ENCODE results near the gene SORCS1. TPM values are rescaled to one million over a fixed set of nuclear protein-coding genes. Genes with fewer than 3 reads are reported as not detected.

Gene SORCS1
- total RNA-seq, 1 experiment from 2014 or later: 48.9 TPM

GRCh38 chr10:107085665-107086525 is 78.6 kb downstream of the SORCS1 start:
- no peak overlapping the region for H3K27ac ChIP-seq
- H3K4me1 ChIP-seq: peaks cover 34% of the 10 kb centered on the region
- no peak for DNase-seq
- no peaks in the 10 kb centered on the region for H3K36me3 ChIP-seq
- H3K4me3 ChIP-seq: no peak overlapping the region
- H3K9me3 ChIP-seq (replicated peaks): no peaks in the 10 kb centered on the region
- H3K27me3 ChIP-seq: no peaks in the 10 kb centered on the region

- Histone ChIP-seq H3K36me3 (no peaks in the 10 kb centered on the region), H3K4me3 (no peak overlapping the region), H3K27ac (no peak overlapping the region), H3K9me3 (replicated peaks) (no peaks in the 10 kb centered on the region), H3K27me3 (no peaks in the 10 kb centered on the region), H3K4me1 (peaks cover 10% of the 10 kb centered on the region)
- DNase-seq: no peak
Measured at GRCh38 chr10:107083388-107084009, 81.0 kb downstream of the SORCS1 start.

- no peak overlapping the region for H3K4me3 ChIP-seq
- H3K4me1 ChIP-seq: peaks cover 6% of the 10 kb centered on the region; the same call in 1 of the 2 replicates
- no peak overlapping the region for H3K27ac ChIP-seq
- DNase-seq: peak in 1 of 2 experiments; percentile 39
- H3K9me3 ChIP-seq (replicated peaks): no peaks in the 10 kb centered on the region
- no peaks in the 10 kb centered on the region for H3K27me3 ChIP-seq
- no peaks in the 10 kb centered on the region for H3K36me3 ChIP-seq
Measured at GRCh38 chr10:107081644-107082043, 82.9 kb downstream of the SORCS1 start.

GRCh38 chr10:107075117-107075516 is 89.4 kb downstream of the SORCS1 start:
- no peaks in the 10 kb centered on the region for H3K9me3 ChIP-seq (replicated peaks)
- no peaks in the 10 kb centered on the region for H3K27me3 ChIP-seq
- peaks cover 5% of the 10 kb centered on the region for H3K4me1 ChIP-seq
- no peak for DNase-seq
- H3K27ac ChIP-seq: no peak overlapping the region
- no peaks in the 10 kb centered on the region for H3K36me3 ChIP-seq
- H3K4me3 ChIP-seq: no peak overlapping the region

- Histone ChIP-seq H3K9me3 (replicated peaks) (no peaks in the 10 kb centered on the region), H3K27ac (no peak overlapping the region)
Measured at GRCh38 chr10:107072786-107073185, 91.7 kb downstream of the SORCS1 start.

GRCh38 chr10:107072028-107072427 is 92.5 kb downstream of the SORCS1 start:
- no peaks in the 10 kb centered on the region for H3K36me3 ChIP-seq
- no peaks in the 10 kb centered on the region for H3K27me3 ChIP-seq

More at GRCh38 chr10:107072786-107073185, 91.7 kb downstream of the SORCS1 start:
- Histone ChIP-seq H3K4me3 (no peak overlapping the region), H3K27me3 (no peaks in the 10 kb centered on the region), H3K4me1 (peaks cover 5% of the 10 kb centered on the region), H3K36me3 (no peaks in the 10 kb centered on the region)
- DNase-seq: no peak

GRCh38 chr10:107071301-107071700 is 93.2 kb downstream of the SORCS1 start:
- Histone ChIP-seq H3K4me1 (peaks cover 5% of the 10 kb centered on the region), H3K36me3 (no peaks in the 10 kb centered on the region), H3K4me3 (no peak overlapping the region), H3K9me3 (replicated peaks) (no peaks in the 10 kb centered on the region), H3K27me3 (no peaks in the 10 kb centered on the region), H3K27ac (no peak overlapping the region)
- peak in 1 of 2 experiments; percentile 27 for DNase-seq

More at GRCh38 chr10:107072028-107072427, 92.5 kb downstream of the SORCS1 start:
- DNase-seq: no peak
- peaks cover 5% of the 10 kb centered on the region for H3K4me1 ChIP-seq
- no peak overlapping the region for H3K27ac ChIP-seq
- no peaks in the 10 kb centered on the region for H3K9me3 ChIP-seq (replicated peaks)
- H3K4me3 ChIP-seq: no peak overlapping the region

- Histone ChIP-seq H3K36me3 (no peaks in the 10 kb centered on the region), H3K4me1 (peaks cover 5% of the 10 kb centered on the region), H3K4me3 (no peak overlapping the region), H3K9me3 (replicated peaks) (no peaks in the 10 kb centered on the region), H3K27ac (no peak overlapping the region), H3K27me3 (no peaks in the 10 kb centered on the region)
- no peak for DNase-seq
Measured at GRCh38 chr10:107067843-107068242, 96.7 kb downstream of the SORCS1 start.

- Histone ChIP-seq H3K4me1 (no peaks in the 10 kb centered on the region), H3K9me3 (replicated peaks) (no peaks in the 10 kb centered on the region), H3K36me3 (no peaks in the 10 kb centered on the region), H3K27ac (no peak overlapping the region), H3K4me3 (no peak overlapping the region), H3K27me3 (no peaks in the 10 kb centered on the region)
- DNase-seq: no peak
Measured at GRCh38 chr10:107064075-107064474, 100.4 kb downstream of the SORCS1 start.

- Histone ChIP-seq H3K36me3 (no peaks in the 10 kb centered on the region), H3K4me1 (no peaks in the 10 kb centered on the region), H3K9me3 (replicated peaks) (no peaks in the 10 kb centered on the region), H3K4me3 (no peak overlapping the region), H3K27me3 (no peaks in the 10 kb centered on the region), H3K27ac (no peak overlapping the region)
- DNase-seq: no peak
Measured at GRCh38 chr10:107059872-107060271, 104.6 kb downstream of the SORCS1 start.

GRCh38 chr10:107059068-107059804 is 105.3 kb downstream of the SORCS1 start:
- no peaks in the 10 kb centered on the region for H3K27me3 ChIP-seq
- H3K36me3 ChIP-seq: no peaks in the 10 kb centered on the region
- H3K9me3 ChIP-seq (replicated peaks): no peaks in the 10 kb centered on the region
- no peak for DNase-seq
- H3K4me1 ChIP-seq: no peaks in the 10 kb centered on the region
- H3K4me3 ChIP-seq: no peak overlapping the region
- no peak overlapping the region for H3K27ac ChIP-seq

- H3K4me3 ChIP-seq: no peak overlapping the region
- H3K27me3 ChIP-seq: no peaks in the 10 kb centered on the region
- no peak overlapping the region for H3K27ac ChIP-seq
- no peaks in the 10 kb centered on the region for H3K9me3 ChIP-seq (replicated peaks)
- H3K4me1 ChIP-seq: no peaks in the 10 kb centered on the region
- no peak for DNase-seq
- no peaks in the 10 kb centered on the region for H3K36me3 ChIP-seq
Measured at GRCh38 chr10:107058331-107058730, 106.2 kb downstream of the SORCS1 start.

- Histone ChIP-seq H3K9me3 (replicated peaks) (no peaks in the 10 kb centered on the region), H3K27ac (no peak overlapping the region), H3K27me3 (no peaks in the 10 kb centered on the region), H3K4me1 (no peaks in the 10 kb centered on the region), H3K4me3 (no peak overlapping the region), H3K36me3 (no peaks in the 10 kb centered on the region)
- DNase-seq: no peak
Measured at GRCh38 chr10:107056182-107056581, 108.3 kb downstream of the SORCS1 start.

GRCh38 chr10:107054469-107055156 is 109.9 kb downstream of the SORCS1 start:
- no peak for DNase-seq
- H3K4me1 ChIP-seq: no peaks in the 10 kb centered on the region
- H3K4me3 ChIP-seq: no peak overlapping the region
- no peaks in the 10 kb centered on the region for H3K27me3 ChIP-seq
- no peaks in the 10 kb centered on the region for H3K9me3 ChIP-seq (replicated peaks)
- no peaks in the 10 kb centered on the region for H3K36me3 ChIP-seq
- no peak overlapping the region for H3K27ac ChIP-seq

All from SJCRH30 (cell line).